IMR-90 (cell line): Measurements from ENCODE around the gene LEMD1. TPM values are rescaled to one million over a fixed set of nuclear protein-coding genes. Genes with fewer than 3 reads are reported as not detected.

Experiments used
- ATAC-seq: fragments of 200-7000 bp; cut with Tn5 transposase; 2 replicates; pipeline ENCODE4 v1.9.1; 2020; ENCODE audit warnings: low read depth, mild to moderate bottlenecking, moderate library complexity
- BruUV-seq: library from RNA; stranded (reverse); fragments of 400-500 nt; replicated peaks from 2 replicates; lab custom pipeline; 2021; lab: Mats Ljungman, UMichigan
- CTCF ChIA-PET: fragments of 300-600 bp; formaldehyde crosslinking; extraction: SDS; loops from one replicate; lab custom pipeline; 2021; ENCODE audit warnings: antibody characterized with exemption; lab: Yijun Ruan, JAX
- POLR2A ChIA-PET: fragments of 300-600 bp; sonication (Branson Sonifier 250); formaldehyde crosslinking; loops from one replicate; lab custom pipeline; 2022; ENCODE audit warnings: antibody characterized with exemption; ENCODE audit not compliant: unreplicated experiment; lab: Charles Lee
- DNase-seq: peaks from one replicate; pipeline ENCODE4 v3.0.0; 2013
- H2AFZ ChIP-seq: replicated peaks from 2 replicates; pipeline ENCODE3; 2013; ENCODE audit warnings: low read length, mild to moderate bottlenecking; ENCODE audit not compliant: poor library complexity
- H2AK5ac ChIP-seq: 2 replicates; pipeline ENCODE4 v1.6.1; 2013; ENCODE audit warnings: low read depth, low read length, inconsistent platforms
- H2AK9ac ChIP-seq: replicated peaks from 2 replicates; pipeline ENCODE3; 2013; ENCODE audit warnings: mild to moderate bottlenecking, low read depth, low read length, moderate library complexity; ENCODE audit not compliant: poor library complexity
- H2BK120ac ChIP-seq: 2 replicates; pipeline ENCODE4 v1.6.1; 2013; ENCODE audit warnings: low read depth, low read length, inconsistent platforms
- H2BK15ac ChIP-seq: 3 replicates; pipeline ENCODE4 v1.6.1; 2013; ENCODE audit warnings: low read depth, low read length, inconsistent platforms
- H2BK20ac ChIP-seq: 2 replicates; pipeline ENCODE4 v1.6.1; 2013; ENCODE audit warnings: low read depth, mild to moderate bottlenecking, inconsistent platforms, low read length, moderate library complexity
- H2BK5ac ChIP-seq: 2 replicates; pipeline ENCODE4 v1.6.1; 2013; ENCODE audit warnings: mild to moderate bottlenecking, low read depth, low read length, inconsistent platforms; ENCODE audit not compliant: poor library complexity, severe bottlenecking
- H3K14ac ChIP-seq: replicated peaks from 2 replicates; pipeline ENCODE4 v1.6.1; 2013; ENCODE audit warnings: low read depth, low read length, inconsistent platforms
- H3K18ac ChIP-seq: 2 replicates; pipeline ENCODE4 v1.6.1; 2013; ENCODE audit warnings: low read depth, low read length, control low read depth
- H3K23ac ChIP-seq: 2 replicates; pipeline ENCODE4 v1.6.1; 2013; ENCODE audit warnings: low read depth, low read length, inconsistent platforms
- H3K27ac ChIP-seq: 2 replicates; pipeline ENCODE4 v1.5.1; 2013; ENCODE audit warnings: mild to moderate bottlenecking, control low read depth, low read length; ENCODE audit not compliant: insufficient read depth
- H3K27me3 ChIP-seq: 2 replicates; pipeline ENCODE4 v1.6.1; 2013; ENCODE audit warnings: low read length; ENCODE audit not compliant: control insufficient read depth, insufficient read depth
- H3K36me3 ChIP-seq: 2 replicates; pipeline ENCODE4 v1.6.1; 2013; ENCODE audit warnings: low read length, mixed read lengths; ENCODE audit not compliant: control insufficient read depth, insufficient read depth
- H3K4ac ChIP-seq: 2 replicates; pipeline ENCODE4 v1.6.1; 2013; ENCODE audit warnings: low read depth, low read length, inconsistent platforms
- H3K4me1 ChIP-seq: 2 replicates; pipeline ENCODE4 v1.6.1; 2013; ENCODE audit warnings: low read length, mixed read lengths; ENCODE audit not compliant: control insufficient read depth, insufficient read depth
- H3K4me2 ChIP-seq: 2 replicates; pipeline ENCODE4 v1.6.1; 2013; ENCODE audit warnings: low read depth, mild to moderate bottlenecking, control low read depth, low read length, moderate library complexity
- H3K4me3 ChIP-seq: 2 replicates; pipeline ENCODE4 v1.5.1; 2013; ENCODE audit warnings: low read depth, mild to moderate bottlenecking, control low read depth, low read length, moderate library complexity; ENCODE audit not compliant: insufficient read depth
- H3K56ac ChIP-seq: 2 replicates; pipeline ENCODE4 v1.6.1; 2013; ENCODE audit warnings: low read length, inconsistent platforms; ENCODE audit not compliant: insufficient read depth; ENCODE audit errors: extremely low read depth
- H3K79me1 ChIP-seq, 2 experiments: 2 replicates each; pipeline ENCODE4 v1.6.1; 2013; ENCODE audit warnings: low read length in 2 of 2, inconsistent platforms in 1 of 2, low read depth in 1 of 2
- H3K9ac ChIP-seq: 2 replicates; pipeline ENCODE4 v1.6.1; 2013; ENCODE audit warnings: low read depth, low read length, control low read depth
- H3K9me1 ChIP-seq: 2 replicates; pipeline ENCODE4 v1.6.1; 2013; ENCODE audit warnings: low read length, inconsistent platforms; ENCODE audit not compliant: insufficient read depth
- H3K9me3 ChIP-seq: 2 replicates; pipeline ENCODE4 v1.6.1; 2013; ENCODE audit warnings: low read length; ENCODE audit not compliant: control insufficient read depth, insufficient read depth
- H4K20me1 ChIP-seq: 2 replicates; pipeline ENCODE4 v1.6.1; 2013; ENCODE audit warnings: low read length, inconsistent platforms; ENCODE audit not compliant: insufficient read depth
- H4K5ac ChIP-seq: 2 replicates; pipeline ENCODE4 v1.6.1; 2013; ENCODE audit warnings: mild to moderate bottlenecking, low read depth, low read length, control low read depth
- H4K8ac ChIP-seq, 2 experiments: 2 replicates each; pipeline ENCODE4 v1.6.1; 2013; ENCODE audit warnings: low read depth in 2 of 2, low read length in 2 of 2, control low read depth in 1 of 2, inconsistent platforms in 1 of 2
- H4K91ac ChIP-seq: 2 replicates; pipeline ENCODE4 v1.6.1; 2013; ENCODE audit warnings: low read depth, low read length, inconsistent platforms; ENCODE audit not compliant: insufficient read depth
- BHLHE40 ChIP-seq: fragments of 150-350 bp; IDR thresholded peaks from 2 replicates; pipeline ENCODE4 v1.6.1; 2016; ENCODE audit warnings: mild to moderate bottlenecking, low read depth, low read length
- CEBPB ChIP-seq: IDR thresholded peaks from 2 replicates; pipeline ENCODE4 v1.6.1; 2012; ENCODE audit warnings: low read depth, low read length, improper control_type of control experiment
- CHD1 ChIP-seq: IDR thresholded peaks from 2 replicates; pipeline ENCODE4 v1.6.1; 2012; ENCODE audit warnings: low read depth, low read length, improper control_type of control experiment
- FOS ChIP-seq: fragments of 150-350 bp; IDR thresholded peaks from 2 replicates; pipeline ENCODE4 v1.6.1; 2016; ENCODE audit warnings: low read depth, low read length
- MXI1 ChIP-seq: IDR thresholded peaks from 2 replicates; pipeline ENCODE4 v1.6.1; 2012; ENCODE audit warnings: low read depth, mild to moderate bottlenecking, low read length, moderate library complexity, borderline replicate concordance
- NFE2L2 ChIP-seq: fragments of 150-350 bp; IDR thresholded peaks from 2 replicates; pipeline ENCODE4 v1.6.1; 2016; ENCODE audit warnings: low read depth, mild to moderate bottlenecking, low read length
- POLR2A ChIP-seq: IDR thresholded peaks from 2 replicates; pipeline ENCODE4 v1.6.1; 2012; ENCODE audit warnings: mild to moderate bottlenecking, low read depth, low read length
- RAD21 ChIP-seq: IDR thresholded peaks from 2 replicates; pipeline ENCODE4 v1.6.1; 2012; ENCODE audit warnings: low read length, improper control_type of control experiment
- RCOR1 ChIP-seq: IDR thresholded peaks from 2 replicates; pipeline ENCODE4 v1.6.1; 2012; ENCODE audit warnings: mild to moderate bottlenecking, low read length, improper control_type of control experiment; ENCODE audit not compliant: insufficient replicate concordance
- SMC3 ChIP-seq: fragments of 150-350 bp; IDR thresholded peaks from 2 replicates; pipeline ENCODE4 v1.6.1; 2016; ENCODE audit warnings: low read depth, mild to moderate bottlenecking, antibody characterized with exemption, low read length, moderate library complexity
- whole genome bisulfite sequencing, 2 experiments: methylation state at CpG; one replicate each; pipeline versions ENCODE4 v1.1.5 to v1.1.7; 2013; ENCODE audit warnings: missing lambda C conversion rate in 2 of 2; ENCODE audit not compliant: insufficient read length in 1 of 2; ENCODE audit errors: extremely low coverage in 2 of 2; 5-methylcytosine and 5-hydroxymethylcytosine counted together
- dilution Hi-C: fragments of 300-500 bp; cut with HindIII; formaldehyde crosslinking; loops from one replicate; pipeline ENCODE4 v1.14.3; 2018; ENCODE audit warnings: low sequenced_read_pairs; ENCODE audit not compliant: unreplicated experiment
- in situ Hi-C: fragments of 300-500 bp; cut with MboI; formaldehyde crosslinking; loops from 3 replicates; pipeline ENCODE4 v1.14.3; 2019; ENCODE audit warnings: low sequenced_read_pairs, inconsistent platforms, mixed read lengths
- intact Hi-C: fragments of 100-400 bp; cut with micrococcal nuclease; formaldehyde crosslinking; loops from 2 replicates; pipeline ENCODE4 v1.10.0; 2022
- polyA plus RNA-seq, 3 experiments: library from polyadenylated mRNA; depleted of rRNA; stranded (reverse); fragments of >200 nt; gene quantifications; 2 replicates each; pipeline ENCODE4 v1.2.3, GENCODE V29; 2012; ENCODE audit warnings: low replicate concordance in 1 of 3
- total RNA-seq: library from RNA; depleted of rRNA; stranded (reverse); fragments of >200 nt; gene quantifications from 2 replicates; pipeline ENCODE4 v1.2.3, GENCODE V29; 2012
- TF ChIP-seq, protein P1 (sequence below): fragments of 150-350 bp; IDR thresholded peaks from 2 replicates; pipeline ENCODE4 v1.6.1; 2017; ENCODE audit warnings: mild to moderate bottlenecking, antibody characterized with exemption, low read length, low read depth

LEMD1 gene
- total and polyA plus RNA-seq, 2 of the 4 experiments (the other 2 are of a cell fraction), result not detected

DNA sequence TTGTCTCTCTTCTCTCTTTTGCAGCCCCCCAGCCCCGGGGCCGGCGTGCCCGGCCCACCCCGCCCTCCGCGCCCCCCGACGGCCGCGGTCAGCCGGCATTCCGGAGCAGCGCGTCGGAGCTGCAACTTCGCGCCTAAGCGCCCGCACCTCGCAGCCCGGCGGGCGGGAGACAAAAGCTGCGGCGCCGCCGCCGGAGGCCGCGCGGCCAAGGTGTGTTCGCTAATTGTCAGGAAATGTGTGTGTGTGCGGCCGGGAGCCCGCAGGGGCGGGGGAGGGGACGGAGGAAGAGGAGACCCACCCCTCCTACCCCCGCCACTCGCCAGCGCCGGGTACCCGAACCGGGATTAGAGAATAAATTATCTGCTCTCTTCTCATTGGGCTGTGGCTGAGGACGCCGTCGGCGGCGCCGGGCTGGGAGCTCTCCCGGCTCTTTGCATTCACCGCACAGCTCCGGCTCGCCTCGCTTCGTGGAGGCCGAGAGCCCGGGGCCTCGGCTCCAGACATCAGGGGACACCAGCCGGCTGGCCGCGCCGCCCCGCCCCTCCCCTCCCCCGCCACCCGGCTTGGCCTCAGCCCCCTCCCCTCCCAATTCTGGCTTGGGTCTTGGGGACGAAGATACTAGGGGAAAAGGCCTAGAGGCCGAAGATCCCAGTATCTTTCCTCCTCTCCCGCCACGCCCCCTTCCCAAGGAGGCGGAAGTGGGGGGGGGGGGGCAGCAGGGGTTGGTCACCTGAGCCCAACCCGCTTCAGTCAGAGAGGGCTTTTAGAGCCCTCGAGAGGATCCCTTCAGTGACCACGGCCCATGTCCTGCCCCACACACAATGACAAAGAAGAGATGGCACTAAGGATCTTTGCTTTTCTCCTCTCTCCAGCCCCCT lies 35.3 kb upstream of the LEMD1 start (continued):
- no peak for TF ChIP-seq CHD1

DNA sequence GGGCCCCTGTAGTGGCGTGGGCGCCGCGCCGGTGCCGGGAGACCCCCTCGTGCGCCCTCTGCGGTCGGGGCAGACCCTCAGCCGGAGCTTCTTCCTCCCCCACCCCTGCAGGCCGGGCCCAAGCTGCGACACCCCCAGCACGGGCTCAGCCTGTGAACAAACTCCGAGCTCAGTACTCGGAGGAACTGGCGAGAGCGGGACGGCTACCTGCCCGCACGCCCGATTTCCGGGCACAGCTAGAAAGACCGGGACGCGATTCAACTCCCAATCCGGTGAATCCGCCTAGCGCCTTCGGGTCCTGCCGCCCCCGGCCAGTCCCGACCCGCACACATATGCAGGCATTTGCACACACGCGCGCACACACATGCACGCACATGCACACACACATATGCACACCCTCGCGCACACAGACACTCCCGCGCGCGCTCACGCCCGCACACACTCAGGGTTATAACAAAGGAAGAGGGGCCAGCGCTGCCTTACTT lies 34.6 kb upstream of the LEMD1 start:
- ATAC-seq (no peak; the same call in 1 of the 2 replicates), DNase-seq (no peak)
- Histone ChIP-seq H3K18ac (no peak overlapping the region), H2AK5ac (no peak overlapping the region), H3K4me1 (no peaks in the 10 kb centered on the region), H3K9ac (no peak overlapping the region), H2AFZ (no peak overlapping the region), H3K36me3 (no peaks in the 10 kb centered on the region), H3K4me2 (no peak overlapping the region), H3K27me3 (peaks cover 72% of the 10 kb centered on the region), H4K8ac (no peak overlapping the region), H3K79me1 (no peaks in the 10 kb centered on the region), H3K27ac (no peak overlapping the region), H3K56ac (no peak overlapping the region), H4K5ac (no peak overlapping the region), H2BK120ac (no peak overlapping the region), H2AK9ac (no peak overlapping the region), H3K23ac (no peak overlapping the region), H3K9me1 (no peaks in the 10 kb centered on the region), H3K4ac (no peak overlapping the region), H3K4me3 (no peak overlapping the region), H4K20me1 (no peaks in the 10 kb centered on the region), H2BK15ac (no peak overlapping the region), H4K91ac (no peak overlapping the region), H2BK20ac (no peak overlapping the region), H3K9me3 (0 out of 2 replicates have a peak, but pooled peaks cover 2% of the 10 kb centered on the region), H3K14ac (no peak overlapping the region), H2BK5ac (no peak overlapping the region)
- dilution Hi-C loops (no loop called here), in situ Hi-C loops (no loop called here), intact Hi-C loops (no loop called here)
- 0% methylated on average over 9 of the region's 47 CpGs; no CpG with 5 or more reads in 1 of the 2 experiments for WGBS, 2 experiments
- TF ChIP-seq FOS (no peak), BHLHE40 (no peak), NFE2L2 (no peak), RAD21 (no peak), SMC3 (no peak), RCOR1 (no peak), CEBPB (no peak), MXI1 (no peak), POLR2A (no peak)
- TF ChIP-seq, protein P1, sequence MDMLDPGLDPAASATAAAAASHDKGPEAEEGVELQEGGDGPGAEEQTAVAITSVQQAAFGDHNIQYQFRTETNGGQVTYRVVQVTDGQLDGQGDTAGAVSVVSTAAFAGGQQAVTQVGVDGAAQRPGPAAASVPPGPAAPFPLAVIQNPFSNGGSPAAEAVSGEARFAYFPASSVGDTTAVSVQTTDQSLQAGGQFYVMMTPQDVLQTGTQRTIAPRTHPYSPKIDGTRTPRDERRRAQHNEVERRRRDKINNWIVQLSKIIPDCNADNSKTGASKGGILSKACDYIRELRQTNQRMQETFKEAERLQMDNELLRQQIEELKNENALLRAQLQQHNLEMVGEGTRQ, result no peak
- BruUV-seq, result no TSS peak
- POLR2A ChIA-PET, result no interaction called here
- CTCF ChIA-PET, result no interaction called here
